ENCODE data around the gene DHFR. TPM values are rescaled to one million over a fixed set of nuclear protein-coding genes. Genes with fewer than 3 reads are reported as not detected.
"Not testable (repeated sequence)": the region's sequence is repeated elsewhere in the genome, so short reads cannot be mapped to it uniquely, and the experiment has no call there.

The DHFR gene
- total RNA-seq: 18.1 and 30.3 TPM in 2 replicates

DNA sequence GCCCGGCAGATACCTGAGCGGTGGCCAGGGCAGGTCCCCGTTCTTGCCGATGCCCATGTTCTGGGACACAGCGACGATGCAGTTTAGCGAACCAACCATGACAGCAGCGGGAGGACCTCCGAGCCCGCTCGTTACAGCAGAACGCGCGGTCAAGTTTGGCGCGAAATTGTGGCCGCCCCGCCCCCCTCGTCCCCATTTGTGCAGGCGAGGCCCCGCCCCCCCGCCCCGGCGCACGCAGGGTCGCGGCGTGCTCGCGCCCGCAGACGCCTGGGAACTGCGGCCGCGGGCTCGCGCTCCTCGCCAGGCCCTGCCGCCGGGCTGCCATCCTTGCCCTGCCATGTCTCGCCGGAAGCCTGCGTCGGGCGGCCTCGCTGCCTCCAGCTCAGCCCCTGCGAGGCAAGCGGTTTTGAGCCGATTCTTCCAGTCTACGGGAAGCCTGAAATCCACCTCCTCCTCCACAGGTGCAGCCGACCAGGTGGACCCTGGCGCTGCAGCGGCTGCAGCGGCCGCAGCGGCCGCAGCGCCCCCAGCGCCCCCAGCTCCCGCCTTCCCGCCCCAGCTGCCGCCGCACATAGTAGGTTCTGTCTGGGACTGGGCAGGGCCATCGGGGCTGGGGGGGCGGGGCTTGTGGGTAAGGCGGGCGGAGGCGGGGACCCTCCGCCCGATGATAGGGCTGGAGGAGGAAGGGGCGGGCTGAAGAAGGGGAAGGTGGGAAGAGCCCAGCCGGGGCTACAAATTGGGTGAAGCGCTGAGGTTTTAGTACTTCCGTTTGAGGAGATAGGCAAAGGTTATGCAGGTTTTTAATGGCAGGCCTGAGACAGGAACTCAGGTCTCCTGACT is at the start of gene DHFR, which contains the start of gene MSH3:
DHFR (minus strand) TSS at position 593 of the 840 bp plus-strand sequence; CDS start at position 99, 494 bp downstream.
MSH3 (plus strand) TSS at position 262 of the 840 bp plus-strand sequence; CDS start at position 338, 76 bp downstream.
- DNase-seq (ENCODE audit: low read depth, low spot score): peak; percentile 49

GRCh38 chr5:80704221-80704620 is 49.4 kb upstream of the DHFR start:
- no peak for DNase-seq (ENCODE audit: low read depth, low spot score)

- DNase-seq (ENCODE audit: low read depth, low spot score): no peak
These were observed 49.0 kb upstream of the DHFR start for GRCh38 chr5:80703747-80704146.

DNA sequence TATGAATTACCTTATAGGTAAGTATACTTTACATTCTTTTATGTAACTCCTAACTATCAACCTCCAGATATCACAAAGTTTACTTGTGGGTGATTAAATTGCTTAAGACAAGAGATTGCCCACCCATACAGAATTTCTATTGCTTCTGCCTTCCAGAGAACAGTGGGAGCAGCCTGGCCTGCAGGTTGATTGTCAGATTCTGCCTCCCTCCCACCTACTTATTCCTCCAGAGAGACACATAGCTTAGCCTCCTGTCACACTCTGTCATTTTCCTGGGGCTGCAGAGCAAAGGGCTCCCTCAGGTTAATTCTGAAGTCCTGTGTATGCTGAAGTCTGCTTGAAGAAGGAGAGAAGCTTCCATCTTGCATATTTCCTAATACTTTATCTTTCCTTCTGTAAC is 48.5 kb upstream of the DHFR start:
- DNase-seq (ENCODE audit: low read depth, low spot score): no peak

DNA sequence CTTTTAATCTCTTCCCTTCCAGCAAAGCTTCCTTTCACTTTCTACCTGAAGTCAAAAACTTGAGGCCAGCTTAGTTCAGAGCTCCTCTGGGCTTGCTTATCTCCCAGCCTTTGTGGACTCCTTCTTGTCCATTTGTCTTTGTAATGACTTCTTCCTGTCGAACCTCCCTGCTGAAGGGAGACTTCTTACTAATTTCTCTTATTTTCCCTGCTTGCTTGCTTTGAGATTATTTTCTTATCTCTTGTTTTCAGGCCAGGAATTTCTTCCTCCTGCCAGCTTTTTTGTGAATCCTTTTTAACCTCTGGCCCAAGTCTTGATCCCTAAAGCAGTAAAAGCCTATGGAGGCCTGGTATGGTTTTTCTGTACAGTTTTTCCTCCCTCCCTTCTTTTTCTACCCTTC is 46.8 kb upstream of the DHFR start:
- peak; percentile 7 for DNase-seq (ENCODE audit: low read depth, low spot score)

DNA sequence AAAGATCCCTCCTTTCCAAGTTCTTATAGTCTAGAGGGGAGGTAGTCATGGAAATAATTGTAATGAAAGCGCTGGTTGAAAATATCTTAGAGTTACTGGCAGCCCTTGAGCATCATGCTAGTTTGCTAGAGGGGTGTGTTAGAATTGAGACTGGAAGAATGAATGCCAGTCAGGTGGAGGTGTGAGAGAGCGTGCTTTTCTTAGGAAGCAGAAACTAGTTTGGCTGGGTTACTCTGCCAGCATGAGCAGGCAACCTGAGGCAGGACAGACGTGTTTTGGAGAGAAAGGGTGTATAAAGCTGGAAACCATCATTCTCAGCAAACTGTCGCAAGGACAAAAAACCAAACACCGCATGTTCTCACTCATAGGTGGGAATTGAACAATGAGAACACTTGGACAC is 43.6 kb upstream of the DHFR start:
- DNase-seq (ENCODE audit: low read depth, low spot score): no peak

DNA sequence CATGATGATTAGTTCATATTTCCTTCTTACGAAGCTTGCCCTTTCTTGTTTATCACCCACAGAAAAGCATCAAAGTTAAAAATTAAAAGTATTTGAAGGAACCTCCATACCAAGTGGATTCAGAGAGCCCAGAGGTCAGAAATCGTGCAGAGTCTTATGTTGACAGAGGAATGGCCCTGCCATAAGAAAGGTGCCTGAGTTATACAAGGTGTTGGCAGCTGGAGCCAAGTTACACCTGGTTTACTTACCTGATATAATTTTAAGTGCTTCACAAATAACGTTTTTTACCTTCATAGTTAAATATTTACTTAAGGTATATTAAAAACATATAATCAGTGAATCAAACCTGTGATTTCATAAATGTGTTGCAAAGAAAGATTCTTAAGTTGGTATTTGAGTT is 42.3 kb upstream of the DHFR start:
- DNase-seq (ENCODE audit: low read depth, low spot score): no peak

- DNase-seq (ENCODE audit: low read depth, low spot score): no peak
These were observed 41.7 kb upstream of the DHFR start for GRCh38 chr5:80696450-80696849.

GRCh38 chr5:80695666-80696065 is 40.9 kb upstream of the DHFR start:
- DNase-seq (ENCODE audit: low read depth, low spot score): no peak

- no peak for DNase-seq (ENCODE audit: low read depth, low spot score)
These were observed 34.8 kb upstream of the DHFR start for GRCh38 chr5:80689627-80690026.

GRCh38 chr5:80688648-80689420 is 34.1 kb upstream of the DHFR start:
- no peak for DNase-seq (ENCODE audit: low read depth, low spot score)

- no peak for DNase-seq (ENCODE audit: low read depth, low spot score)
These were observed 32.0 kb upstream of the DHFR start for GRCh38 chr5:80686757-80687156.

- DNase-seq (ENCODE audit: low read depth, low spot score): no peak
These were observed 21.9 kb upstream of the DHFR start for GRCh38 chr5:80676706-80677105.

- peak; percentile 10 for DNase-seq (ENCODE audit: low read depth, low spot score)
These were observed 17.5 kb upstream of the DHFR start for GRCh38 chr5:80672140-80672736.

DNA sequence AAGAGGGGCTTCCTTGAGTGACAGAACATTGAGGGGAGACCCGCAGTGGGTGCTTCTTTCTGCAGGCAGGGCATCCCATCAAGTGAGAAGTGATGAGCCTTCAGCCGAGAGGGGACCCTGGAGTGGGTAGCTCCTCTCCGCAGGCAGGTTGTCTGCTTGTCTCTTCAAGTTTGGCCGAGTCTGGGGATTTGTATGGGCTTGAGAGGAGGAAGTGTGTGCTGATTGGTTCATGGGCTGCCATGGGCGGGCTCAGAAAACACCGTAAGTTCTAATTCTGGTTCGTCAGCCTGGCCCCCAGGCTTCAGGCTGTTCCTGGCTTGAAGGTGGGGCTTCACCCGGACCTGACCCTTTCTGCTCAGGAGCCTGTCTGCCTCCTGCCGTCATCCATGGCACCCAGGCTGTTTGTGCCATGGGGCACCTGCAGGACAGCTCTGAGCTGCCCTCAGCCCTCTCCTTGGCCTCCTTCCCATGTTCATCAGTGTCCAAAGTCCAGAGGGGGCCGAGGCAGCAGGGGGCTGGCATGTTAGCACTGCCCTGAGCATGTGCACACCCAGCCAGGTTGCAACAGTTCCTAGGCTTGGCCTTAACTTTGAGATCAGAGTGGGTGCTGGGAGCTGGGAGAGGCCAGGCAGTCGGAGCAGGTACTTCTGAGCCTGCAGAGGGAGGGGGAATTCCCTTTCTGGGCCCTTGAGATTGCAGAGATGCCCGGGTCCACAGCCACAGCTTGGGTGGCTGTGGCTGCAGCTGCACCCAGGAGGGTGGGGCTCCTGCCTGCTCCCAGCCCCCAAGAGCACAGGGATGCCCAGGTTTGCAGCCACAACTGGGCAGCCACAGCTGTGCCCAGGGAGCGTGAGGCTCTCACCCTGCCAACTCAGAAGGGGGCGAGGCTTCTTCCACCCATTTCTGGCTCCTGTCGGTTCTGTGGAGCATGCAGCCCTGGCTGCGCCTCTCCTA is 13.5 kb upstream of the DHFR start:
- DNase-seq (ENCODE audit: low read depth, low spot score): no peak

DNA sequence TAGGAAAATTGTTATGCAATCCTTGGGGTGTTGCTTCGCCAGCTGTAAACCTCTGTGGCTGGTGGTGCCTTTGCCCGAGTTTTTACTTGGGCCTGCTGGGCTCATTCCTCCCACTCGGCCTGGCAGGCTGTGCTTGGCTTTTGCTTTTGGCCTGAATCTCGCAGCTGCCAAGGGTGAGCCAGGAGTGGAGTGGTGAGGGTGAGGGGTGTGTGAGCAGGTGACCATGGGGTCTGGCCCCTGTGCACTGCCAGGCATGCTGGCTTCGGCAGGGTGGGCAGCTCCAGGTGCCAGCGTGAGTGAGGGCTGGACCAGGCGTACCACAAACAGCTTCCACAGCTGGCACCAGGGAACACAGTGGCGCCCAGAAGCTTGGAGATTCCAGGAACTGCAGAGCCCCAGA is 12.6 kb upstream of the DHFR start:
- DNase-seq (ENCODE audit: low read depth, low spot score): no peak

DNA sequence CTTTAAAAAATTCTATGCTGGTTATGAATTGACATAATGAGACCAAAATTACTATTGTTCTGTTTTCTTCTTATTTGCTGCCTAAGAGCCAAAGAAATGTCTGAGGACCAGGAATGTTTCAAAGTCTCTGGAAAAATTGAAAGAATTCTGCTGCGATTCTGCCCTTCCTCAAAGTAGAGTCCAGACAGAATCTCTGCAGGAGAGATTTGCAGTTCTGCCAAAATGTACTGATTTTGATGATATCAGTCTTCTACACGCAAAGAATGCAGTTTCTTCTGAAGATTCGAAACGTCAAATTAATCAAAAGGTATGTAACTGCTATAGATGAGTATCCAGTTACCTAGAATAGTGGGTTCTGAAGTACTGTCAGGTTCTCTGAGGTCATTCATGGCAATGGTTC is 10.3 kb upstream of the DHFR start:
- no peak for DNase-seq (ENCODE audit: low read depth, low spot score)

- no peak for DNase-seq (ENCODE audit: low read depth, low spot score)
These were observed 7.3 kb upstream of the DHFR start for GRCh38 chr5:80662108-80662507.

DNA sequence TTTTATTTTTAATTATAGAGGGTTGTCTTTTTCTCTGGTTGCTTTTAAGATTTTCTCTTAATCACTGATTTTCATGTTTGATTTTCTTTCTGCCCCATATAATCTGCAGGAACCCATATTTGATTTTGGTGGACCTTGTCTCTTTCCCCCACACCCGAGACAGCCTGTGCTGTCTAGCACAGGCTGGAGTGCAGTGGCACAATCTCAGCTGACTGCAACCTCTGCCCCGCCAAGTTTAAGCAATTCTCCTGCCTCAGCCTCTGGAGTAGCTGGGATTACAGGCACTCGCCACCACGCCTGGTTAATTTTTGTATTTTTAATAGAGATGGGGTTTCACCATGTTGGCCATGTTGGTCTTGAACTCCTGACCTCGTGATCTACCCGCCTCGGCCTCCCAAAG is 5.9 kb upstream of the DHFR start:
- DNase-seq (ENCODE audit: low read depth, low spot score): not testable (repeated sequence)

- DNase-seq (ENCODE audit: low read depth, low spot score): no peak
These were observed 4.3 kb upstream of the DHFR start for GRCh38 chr5:80659106-80659505.

DNA sequence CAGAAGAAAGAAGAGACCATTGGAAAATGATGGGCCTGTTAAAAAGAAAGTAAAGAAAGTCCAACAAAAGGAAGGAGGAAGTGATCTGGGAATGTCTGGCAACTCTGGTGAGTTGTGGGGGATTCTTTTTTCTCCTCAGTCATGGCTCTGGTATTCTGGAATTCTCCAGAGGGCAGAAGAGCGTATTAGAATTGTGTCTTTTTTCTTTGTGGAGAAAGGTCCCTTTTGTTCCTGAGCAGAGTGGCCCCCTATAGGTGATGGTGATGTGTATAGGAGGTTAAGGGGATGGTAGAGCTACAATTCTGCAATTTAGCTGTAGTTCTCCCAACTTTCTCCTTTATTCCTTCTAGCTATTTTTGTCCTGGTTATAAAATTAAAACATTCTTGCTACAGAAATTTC is 1.6 kb upstream of the DHFR start:
- no peak for DNase-seq (ENCODE audit: low read depth, low spot score)
